Upper lobe of right lung (tissue), 1 donor: ENCODE data around the gene CDHR2. TPM values are rescaled to one million over a fixed set of nuclear protein-coding genes. Genes with fewer than 3 reads are reported as not detected.
A peak's percentile ranks its signal among the peaks of the same experiment; 100 is the strongest.

ENCODE experiments used
- ATAC-seq: fragments of 200-7000 bp; cut with Tn5 transposase; one replicate; pipeline ENCODE4 v1.9.1; 2020; ENCODE audit warnings: mild to moderate bottlenecking, moderate library complexity
- DNase-seq: peaks from one replicate; pipeline ENCODE4 v3.0.0-alpha.2; 2020
- H3K27ac ChIP-seq: fragments of 200-600 bp; one replicate; pipeline ENCODE4 v1.8.0; 2022
- H3K27me3 ChIP-seq: fragments of 200-600 bp; one replicate; pipeline ENCODE4 v1.8.0; 2022; ENCODE audit warnings: mild to moderate bottlenecking
- H3K36me3 ChIP-seq: fragments of 200-600 bp; one replicate; pipeline ENCODE4 v1.8.0; 2022
- H3K4me1 ChIP-seq: fragments of 200-600 bp; one replicate; pipeline ENCODE4 v1.8.0; 2022
- H3K4me3 ChIP-seq: fragments of 200-600 bp; one replicate; pipeline ENCODE4 v1.8.0; 2022; ENCODE audit warnings: mild to moderate bottlenecking
- H3K9me3 ChIP-seq: fragments of 200-600 bp; one replicate; pipeline ENCODE4 v1.8.0; 2022
- intact Hi-C: fragments of 100-400 bp; cut with DNase I; formaldehyde crosslinking; loops from one replicate; pipeline ENCODE4 v1.11.0; 2022
- total RNA-seq: library from RNA; stranded (reverse); fragmentation: NEBNext Ultra II Directional; extraction: Animal tissue kit (Norgen Biotek cat#: 25700); gene quantifications from one replicate; pipeline ENCODE4 v1.2.1, GENCODE V29; 2021
- TF ChIP-seq, protein P1 (sequence below): fragments of 200-600 bp; IDR thresholded peaks from one replicate; pipeline ENCODE4 v1.8.0; 2022; ENCODE audit warnings: antibody characterized with exemption
- donor health status: DM: no; HTN: yes; CAD: no; lungs with severe emphysema.

The CDHR2 gene
- total RNA-seq, 1 donor from 2014 or later = 0.35 TPM

DNA sequence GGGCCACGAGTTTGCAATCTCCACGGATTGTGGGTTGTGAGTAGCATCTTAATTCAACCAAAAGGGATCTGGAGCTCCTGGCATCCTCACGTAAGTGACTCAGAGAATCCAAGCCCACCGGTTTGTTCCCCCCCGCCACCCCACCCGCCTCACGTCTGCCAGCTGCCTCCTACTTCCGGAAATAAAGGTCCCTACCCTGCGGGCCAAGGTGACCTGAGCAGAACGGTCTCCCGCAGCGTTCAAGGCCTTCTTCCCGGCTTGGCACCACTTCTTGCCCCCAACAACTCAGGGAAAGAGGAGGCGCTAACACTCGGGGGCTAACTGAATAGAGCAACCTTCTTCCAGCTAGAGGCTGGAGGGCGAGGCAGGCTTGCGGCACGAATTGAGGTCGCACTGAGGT is 69.6 kb downstream of the CDHR2 start:
- TF ChIP-seq, protein P1, sequence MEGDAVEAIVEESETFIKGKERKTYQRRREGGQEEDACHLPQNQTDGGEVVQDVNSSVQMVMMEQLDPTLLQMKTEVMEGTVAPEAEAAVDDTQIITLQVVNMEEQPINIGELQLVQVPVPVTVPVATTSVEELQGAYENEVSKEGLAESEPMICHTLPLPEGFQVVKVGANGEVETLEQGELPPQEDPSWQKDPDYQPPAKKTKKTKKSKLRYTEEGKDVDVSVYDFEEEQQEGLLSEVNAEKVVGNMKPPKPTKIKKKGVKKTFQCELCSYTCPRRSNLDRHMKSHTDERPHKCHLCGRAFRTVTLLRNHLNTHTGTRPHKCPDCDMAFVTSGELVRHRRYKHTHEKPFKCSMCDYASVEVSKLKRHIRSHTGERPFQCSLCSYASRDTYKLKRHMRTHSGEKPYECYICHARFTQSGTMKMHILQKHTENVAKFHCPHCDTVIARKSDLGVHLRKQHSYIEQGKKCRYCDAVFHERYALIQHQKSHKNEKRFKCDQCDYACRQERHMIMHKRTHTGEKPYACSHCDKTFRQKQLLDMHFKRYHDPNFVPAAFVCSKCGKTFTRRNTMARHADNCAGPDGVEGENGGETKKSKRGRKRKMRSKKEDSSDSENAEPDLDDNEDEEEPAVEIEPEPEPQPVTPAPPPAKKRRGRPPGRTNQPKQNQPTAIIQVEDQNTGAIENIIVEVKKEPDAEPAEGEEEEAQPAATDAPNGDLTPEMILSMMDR = no peak
- no peaks in the 10 kb centered on the region for H3K9me3 ChIP-seq
- DNase-seq (no peak), ATAC-seq (no peak)
- intact Hi-C loops = no loop called here
- no peak overlapping the region for H3K4me3 ChIP-seq
- H3K27ac ChIP-seq = no peak overlapping the region
- peaks cover 6% of the 10 kb centered on the region for H3K4me1 ChIP-seq
- H3K36me3 ChIP-seq = no peaks in the 10 kb centered on the region
- H3K27me3 ChIP-seq = peaks cover 64% of the 10 kb centered on the region

DNA sequence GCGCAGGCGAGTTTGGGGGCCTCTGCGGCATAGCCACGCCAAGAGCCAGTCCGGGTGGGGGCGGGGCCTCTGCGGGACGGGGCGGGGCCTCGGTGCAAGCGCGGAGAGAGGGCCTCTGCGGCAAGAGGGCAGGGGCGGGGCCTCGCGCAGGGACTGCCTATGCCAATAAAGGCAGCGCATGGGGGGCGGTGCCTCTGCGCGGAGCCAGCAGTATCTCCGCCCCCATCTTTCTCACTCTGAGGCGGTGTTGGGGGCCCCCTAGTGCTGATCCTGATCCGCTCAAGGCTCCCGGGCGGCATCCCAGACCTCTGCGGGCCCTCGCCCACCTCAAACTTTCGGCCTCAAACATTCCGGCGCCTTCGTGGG is 70.0 kb downstream of the CDHR2 start:
- Histone ChIP-seq H3K36me3 (no peaks in the 10 kb centered on the region), H3K27me3 (peaks cover 68% of the 10 kb centered on the region), H3K9me3 (no peaks in the 10 kb centered on the region), H3K4me3 (no peak overlapping the region), H3K27ac (no peak overlapping the region), H3K4me1 (peaks cover 6% of the 10 kb centered on the region)
- intact Hi-C loops = no loop called here
- peak; percentile 69 for ATAC-seq
- TF ChIP-seq, protein P1 = no peak
- DNase-seq = peak; percentile 80

DNA sequence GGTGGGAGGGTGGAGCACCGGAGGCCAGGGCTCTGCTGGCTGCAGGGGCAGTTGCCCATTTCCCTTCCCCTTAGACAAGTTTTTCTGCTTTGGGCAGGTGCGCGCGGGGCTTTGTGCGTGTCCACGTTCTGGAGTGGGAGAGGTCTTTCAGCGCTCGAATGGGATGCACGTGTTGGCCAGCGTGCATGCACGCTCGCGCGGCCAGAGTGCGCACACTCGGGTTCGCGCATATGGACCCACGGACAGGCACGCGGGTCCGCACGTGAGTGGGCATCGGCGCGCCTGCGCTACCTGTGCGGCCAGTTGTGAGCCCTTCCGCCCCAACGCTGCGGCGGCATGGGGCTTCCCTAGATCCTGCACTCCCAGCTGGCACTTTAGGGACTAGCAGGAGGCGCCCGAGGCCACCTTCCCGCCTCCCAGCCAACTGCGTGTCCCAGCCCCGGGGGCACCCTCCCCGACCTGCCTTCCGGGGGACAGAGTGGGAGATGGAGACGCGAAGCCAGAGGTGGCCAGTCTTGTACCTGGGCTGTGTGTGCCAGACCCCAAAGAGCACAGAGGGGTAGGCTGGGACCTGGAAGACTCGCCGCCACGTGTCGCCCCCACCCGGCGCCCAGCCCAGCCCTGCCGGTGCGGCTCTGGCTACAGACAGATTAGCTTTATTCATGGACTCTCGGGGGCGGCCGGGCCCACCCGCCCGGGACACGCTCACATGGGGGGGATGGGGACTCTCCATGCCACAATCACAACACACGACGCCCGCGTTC is 70.6 kb downstream of the CDHR2 start:
- DNase-seq (no peak), ATAC-seq (no peak)
- intact Hi-C loops = no loop called here
- peaks cover 6% of the 10 kb centered on the region for H3K4me1 ChIP-seq
- no peak overlapping the region for H3K4me3 ChIP-seq
- H3K27me3 ChIP-seq = peaks cover 71% of the 10 kb centered on the region
- H3K27ac ChIP-seq = no peak overlapping the region
- no peaks in the 10 kb centered on the region for H3K9me3 ChIP-seq
- no peaks in the 10 kb centered on the region for H3K36me3 ChIP-seq
- TF ChIP-seq, protein P1 = no peak

DNA sequence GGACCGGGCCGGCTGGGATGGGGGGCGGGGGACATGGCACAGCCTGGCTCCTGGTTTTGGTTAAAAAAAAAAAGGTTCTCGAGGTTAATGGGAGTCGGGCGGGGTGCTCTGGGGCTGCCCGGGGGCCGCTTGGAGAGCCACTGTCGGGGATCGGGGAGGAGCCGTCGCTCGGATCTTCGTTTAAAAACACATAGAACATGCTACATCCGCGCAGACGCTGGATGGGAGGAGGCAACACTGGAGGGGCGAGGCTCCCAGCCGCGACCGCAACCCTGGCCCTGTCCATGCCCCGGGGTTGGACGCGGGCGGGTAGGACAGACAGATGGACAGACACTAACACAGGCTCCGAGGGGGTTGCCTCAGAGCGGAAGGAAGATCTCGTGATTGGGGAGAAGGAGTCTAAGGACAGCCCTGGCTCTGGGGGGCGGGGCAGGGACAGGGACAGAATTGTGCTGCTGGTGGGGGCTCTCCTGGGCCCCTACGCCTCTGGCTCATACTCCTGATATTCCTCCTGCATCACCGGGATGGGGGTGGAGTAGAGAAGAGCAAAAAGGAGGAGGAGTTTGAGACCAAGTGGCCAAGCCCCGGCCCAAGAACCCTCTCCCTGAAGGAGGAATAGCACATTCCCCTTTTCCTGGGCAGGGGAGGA is 71.3 kb downstream of the CDHR2 start:
- ATAC-seq (peak; percentile 65), DNase-seq (peak; percentile 76)
- Histone ChIP-seq H3K27ac (no peak overlapping the region), H3K9me3 (no peaks in the 10 kb centered on the region), H3K27me3 (peaks cover 67% of the 10 kb centered on the region), H3K4me3 (no peak overlapping the region), H3K36me3 (no peaks in the 10 kb centered on the region), H3K4me1 (peaks cover 6% of the 10 kb centered on the region)
- intact Hi-C loops = no loop called here
- TF ChIP-seq, protein P1 = no peak

DNA sequence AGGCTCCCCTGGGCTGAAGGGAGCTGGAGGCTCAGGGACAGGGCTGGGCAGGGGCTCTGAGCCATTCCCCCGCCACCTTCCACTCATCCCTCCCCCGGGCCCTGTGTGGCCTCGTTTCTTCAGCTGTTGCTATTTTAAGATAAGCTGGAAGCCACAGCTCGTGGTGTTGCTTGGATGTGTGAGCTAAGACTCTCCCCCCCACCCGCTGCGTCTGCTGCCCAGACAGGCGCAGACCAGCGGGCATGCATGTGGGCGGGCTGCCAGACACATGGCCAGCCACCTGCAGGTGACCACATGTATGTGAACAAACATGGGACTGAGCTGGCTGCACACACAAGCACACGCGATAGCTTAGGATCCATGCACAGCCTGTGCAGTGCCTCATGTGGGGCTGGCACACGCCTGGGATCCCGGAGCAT is 72.5 kb downstream of the CDHR2 start:
- no peak for DNase-seq

More for the DNA sequence above, 72.5 kb downstream of the CDHR2 start:
- peaks cover 6% of the 10 kb centered on the region for H3K4me1 ChIP-seq
- no peak overlapping the region for H3K27ac ChIP-seq
- no peak for ATAC-seq
- intact Hi-C loops = no loop called here
- no peaks in the 10 kb centered on the region for H3K36me3 ChIP-seq
- H3K27me3 ChIP-seq = peaks cover 72% of the 10 kb centered on the region
- H3K4me3 ChIP-seq = no peak overlapping the region
- H3K9me3 ChIP-seq = no peaks in the 10 kb centered on the region
- TF ChIP-seq, protein P1 = no peak
